Brain pericyte (primary cell): ENCODE data around the gene GNB1.

Experiments used
- DNase-seq: peaks from one replicate; pipeline ENCODE4 v3.0.0-alpha.2; 2012; ENCODE audit warnings: low read depth, low spot score

The GNB1 gene

GRCh38 chr1:1784933-1785332 lies 106.0 kb downstream of the GNB1 start:
- no peak for DNase-seq

- DNase-seq = no peak
Measured at GRCh38 chr1:1783320-1783719, 107.6 kb downstream of the GNB1 start.

DNA sequence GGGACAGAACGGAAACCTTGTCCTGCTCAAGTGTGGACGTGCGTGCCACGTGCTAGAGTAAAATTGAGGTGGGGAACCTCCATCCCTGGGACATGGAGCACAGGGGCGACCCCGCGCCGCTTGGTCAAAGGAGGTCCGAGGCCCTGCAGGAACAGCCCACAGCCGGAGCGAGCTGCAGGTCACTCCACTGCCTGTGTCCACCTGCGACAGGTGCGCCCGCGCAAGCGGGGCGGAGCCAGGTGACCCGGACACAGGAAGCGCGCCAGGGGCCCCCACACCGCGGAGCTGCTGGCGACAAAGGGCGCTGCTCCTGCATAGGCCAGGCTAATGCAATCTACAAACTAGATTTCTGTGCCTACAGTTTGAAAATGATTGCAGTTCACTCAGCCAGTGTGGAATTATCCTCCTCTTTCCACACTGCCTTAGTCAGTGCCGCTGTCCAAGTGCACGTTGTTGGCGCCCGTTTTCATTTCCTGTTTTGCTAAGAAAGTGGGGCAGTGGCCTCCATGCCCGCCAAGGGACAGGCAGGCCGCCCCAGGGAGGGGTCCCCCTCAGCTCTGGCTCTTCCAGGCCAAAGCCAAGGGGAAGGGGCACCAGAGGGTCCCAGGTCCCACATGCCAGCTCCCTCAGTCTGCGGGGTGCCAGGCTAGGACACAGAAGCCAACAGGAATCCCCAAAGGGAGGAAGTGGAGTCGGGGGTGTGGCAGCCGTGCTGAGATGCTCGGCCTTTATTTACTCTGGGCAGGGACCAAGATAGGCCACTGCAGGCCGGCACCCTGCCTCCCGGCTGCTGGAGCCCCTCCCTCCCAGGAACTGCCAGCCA lies 108.3 kb downstream of the GNB1 start:
- no peak for DNase-seq

- no peak for DNase-seq
Measured at GRCh38 chr1:1781526-1781903, 109.4 kb downstream of the GNB1 start.

GRCh38 chr1:1780598-1781525 lies 110.0 kb downstream of the GNB1 start:
- DNase-seq = no peak

DNA sequence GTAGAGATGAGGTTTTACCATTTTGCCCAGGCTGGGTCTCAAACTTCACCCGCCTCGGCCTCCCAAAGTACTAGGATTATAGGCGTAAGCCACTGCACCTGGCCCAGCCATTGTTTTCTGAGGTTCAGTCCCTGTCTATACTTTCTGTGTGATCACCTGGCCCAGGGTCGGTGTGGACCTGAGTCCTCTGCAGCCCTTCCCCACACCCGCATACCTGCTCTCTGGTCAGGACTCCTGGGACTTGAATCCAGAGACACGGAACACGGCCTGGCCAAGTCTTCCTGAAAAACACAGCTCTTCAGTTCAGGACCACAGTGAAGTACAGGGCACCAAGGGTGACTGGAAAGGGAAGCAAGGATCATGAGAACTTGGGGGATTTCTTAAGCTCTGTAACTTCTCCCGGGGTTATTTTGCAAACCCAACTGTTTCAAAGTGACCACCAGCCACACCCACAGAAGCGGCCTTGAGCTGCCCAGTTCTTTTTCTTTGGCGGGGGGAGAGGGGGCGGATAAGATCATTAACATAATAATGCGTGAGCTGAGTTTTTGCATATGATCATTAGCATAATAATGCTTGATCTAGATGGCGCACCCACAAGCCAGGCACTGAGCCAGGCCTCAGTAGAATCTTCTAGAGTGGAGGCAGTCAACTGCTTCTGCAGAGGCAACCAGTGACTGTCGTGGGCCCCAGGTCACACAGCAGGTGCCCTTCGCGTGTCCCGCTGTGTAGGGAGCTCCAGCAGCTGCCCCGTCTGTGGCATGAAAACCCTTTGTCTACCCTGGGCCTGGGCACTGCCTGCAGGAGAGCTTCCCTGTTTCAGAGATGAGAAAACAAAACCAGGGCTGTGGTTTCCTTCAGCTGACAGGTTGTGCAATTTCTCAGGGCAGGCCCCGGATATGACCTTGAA lies 110.9 kb downstream of the GNB1 start:
- no peak for DNase-seq

DNA sequence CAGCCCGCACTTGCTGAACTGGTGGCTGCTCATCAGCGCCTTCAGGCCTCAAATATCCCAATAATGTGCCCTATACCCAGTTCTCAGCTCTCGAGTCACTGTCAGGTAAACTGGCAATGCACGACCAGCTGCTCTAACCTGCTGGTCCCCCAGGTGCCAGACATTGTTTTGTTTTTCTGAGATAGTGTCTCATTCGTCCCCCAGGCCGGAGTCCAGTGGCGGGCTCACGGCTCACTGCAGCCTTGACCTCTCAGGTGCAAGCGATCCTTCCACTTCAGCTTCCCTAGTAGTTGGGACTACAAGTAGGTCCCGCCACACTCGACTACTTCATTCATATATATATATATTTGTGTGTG lies 111.6 kb downstream of the GNB1 start:
- no peak for DNase-seq

DNA sequence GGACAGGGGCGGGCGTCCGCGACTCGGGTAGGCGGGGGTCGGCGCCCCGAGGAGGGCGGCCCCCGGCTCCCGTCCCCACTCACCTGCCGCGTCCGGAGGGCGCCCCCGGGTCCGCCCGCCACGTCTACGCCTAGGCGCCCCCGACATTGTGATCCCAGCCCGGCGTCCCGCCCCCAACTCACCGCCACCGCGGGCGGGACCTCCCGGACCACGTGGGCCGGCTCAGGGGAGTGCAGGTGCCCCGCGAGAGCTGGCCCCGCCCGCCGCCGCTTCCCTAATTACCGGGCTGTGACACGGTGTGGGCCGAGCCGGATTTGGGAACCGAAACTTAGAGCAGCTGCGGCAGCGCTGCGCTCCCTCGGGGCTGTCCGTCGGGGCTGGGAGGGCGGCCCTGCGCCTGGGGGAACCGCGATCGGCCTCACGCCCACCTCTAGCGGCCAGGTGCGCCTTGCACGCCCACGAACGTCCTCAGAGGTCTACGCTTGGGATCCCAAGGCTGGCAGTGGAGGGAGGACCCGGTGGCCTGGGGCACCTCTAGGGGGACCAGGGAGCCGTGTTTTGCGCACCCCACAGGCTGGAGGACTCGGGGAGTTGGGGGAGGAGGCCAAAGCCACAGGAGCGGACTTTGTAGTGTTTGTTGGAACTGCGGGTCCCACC lies 112.1 kb downstream of the GNB1 start:
- no peak for DNase-seq

DNA sequence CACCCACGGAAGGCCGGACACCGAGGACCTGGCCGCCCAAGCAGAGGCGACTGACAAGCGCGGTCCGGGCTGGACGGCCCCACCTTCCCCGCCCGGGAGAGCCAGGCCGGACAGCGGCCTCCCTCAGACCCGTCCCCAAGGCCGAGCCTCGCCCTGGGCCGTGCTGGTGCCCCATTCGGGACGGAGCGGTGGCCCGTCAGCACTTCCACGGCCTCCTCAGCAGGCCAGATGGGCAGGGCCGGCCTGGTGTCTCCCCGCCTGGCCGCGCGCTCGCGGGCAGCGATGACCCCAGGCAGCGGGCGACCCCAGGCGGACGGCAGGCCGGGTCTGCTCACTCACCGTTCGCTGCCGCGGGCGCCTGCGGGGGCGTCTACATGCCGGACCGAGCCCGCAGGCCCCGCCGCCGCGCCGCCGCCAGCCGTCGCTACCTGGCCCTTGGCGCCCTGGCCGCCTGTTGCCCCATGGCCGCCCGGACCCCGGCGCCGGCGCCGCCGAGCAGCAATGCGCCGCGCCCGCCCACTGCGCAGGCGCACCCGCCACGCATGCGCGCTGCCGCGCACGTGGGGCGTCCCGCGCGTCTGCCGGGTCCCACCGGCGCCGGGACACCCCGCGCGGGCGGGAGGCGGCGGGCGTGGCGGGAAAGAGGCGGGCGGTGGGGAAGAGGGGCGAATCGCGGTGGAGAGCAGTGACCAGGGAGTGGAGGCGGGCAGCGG lies 112.8 kb downstream of the GNB1 start, which contains the start of gene NADK:
Gene NADK, minus strand, starts transcription at position 521 of the 713 bp plus-strand sequence. CDS start 13,064 bp downstream, outside the sequence.
- no peak for DNase-seq

GRCh38 chr1:1777583-1777899 lies 113.3 kb downstream of the GNB1 start:
- DNase-seq = no peak

DNA sequence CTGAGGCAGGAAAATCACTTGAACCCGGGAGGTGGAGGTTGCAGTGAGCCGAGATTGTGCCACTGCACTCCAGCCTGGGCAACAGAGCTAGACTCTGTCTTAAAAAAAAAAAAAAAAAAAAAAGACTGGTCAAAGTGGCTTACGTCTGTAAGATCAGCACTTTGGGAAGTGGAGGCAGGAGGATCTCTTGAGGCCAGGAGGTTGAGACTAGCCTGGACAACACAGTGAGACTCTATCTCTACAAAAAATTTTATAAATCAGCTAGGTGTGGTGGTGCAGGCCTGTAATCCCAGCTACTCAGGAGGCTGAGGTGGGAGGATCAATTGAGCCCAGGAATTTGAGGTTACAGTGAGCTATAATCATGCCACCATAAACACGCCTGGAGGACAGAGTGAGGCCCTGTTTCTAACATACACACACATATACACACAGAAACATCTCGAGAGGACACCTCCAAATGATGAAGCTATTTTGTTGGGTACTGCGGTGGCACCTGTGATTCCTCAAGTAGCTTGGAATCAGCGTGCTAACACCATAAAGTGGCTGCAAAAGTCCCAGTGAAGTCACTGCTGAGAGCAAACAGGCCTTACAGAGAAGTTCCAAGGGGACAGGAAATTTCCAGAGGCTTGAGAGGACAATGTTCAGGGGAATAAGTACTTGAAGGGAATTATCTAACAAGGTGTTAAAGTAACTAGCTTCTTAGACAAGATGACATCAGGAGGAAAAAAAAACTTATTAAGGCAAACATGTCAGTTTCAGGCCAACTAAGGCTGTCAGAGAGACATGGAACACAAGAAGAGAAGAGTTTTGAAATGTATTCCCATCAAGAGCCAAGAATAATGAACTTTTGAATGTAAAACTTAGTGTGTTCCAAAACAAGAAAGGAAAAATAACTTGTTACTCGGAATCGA lies 114.0 kb downstream of the GNB1 start:
- no peak for DNase-seq

DNA sequence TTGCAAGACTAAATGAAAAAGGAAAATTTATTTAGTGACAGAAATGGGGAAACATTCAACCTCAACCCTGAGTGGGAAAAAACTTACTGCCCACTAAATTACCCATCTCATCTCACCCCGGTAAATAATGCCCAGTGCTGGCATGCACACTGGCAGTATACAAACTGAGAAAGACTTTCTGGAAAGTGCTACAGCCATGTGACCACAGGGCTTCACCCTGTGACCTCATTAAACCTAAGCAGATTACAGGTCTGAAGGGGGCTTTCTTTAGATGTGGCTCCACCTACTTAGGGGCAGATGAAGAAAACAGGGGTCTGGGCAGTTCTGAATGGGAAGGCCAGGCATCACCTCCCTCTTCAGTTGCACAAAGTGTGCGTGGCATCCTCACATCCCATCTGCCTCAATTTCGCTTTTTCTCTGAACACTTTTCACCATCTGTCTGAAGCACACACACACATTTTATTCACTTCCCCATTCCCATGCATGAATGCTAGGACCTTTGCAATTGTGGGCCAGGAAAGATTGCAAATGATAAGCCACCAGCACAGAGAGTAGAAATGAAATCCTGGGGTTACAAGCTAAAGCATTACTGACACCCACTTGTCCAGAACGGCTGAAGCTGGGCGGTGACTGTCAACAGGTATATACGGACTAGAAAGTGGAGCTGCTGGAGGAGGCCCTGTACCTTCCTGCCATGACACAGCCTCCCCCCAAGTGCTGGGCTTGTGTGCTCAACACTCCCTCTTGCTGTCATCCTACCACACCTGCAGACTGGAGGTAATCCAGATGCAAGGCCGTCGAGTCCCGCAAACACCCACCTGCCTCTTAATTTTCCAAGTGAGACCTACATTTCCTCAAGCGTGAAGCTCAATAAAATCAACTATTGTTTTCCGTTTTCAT lies 115.3 kb downstream of the GNB1 start:
- no peak for DNase-seq

DNA sequence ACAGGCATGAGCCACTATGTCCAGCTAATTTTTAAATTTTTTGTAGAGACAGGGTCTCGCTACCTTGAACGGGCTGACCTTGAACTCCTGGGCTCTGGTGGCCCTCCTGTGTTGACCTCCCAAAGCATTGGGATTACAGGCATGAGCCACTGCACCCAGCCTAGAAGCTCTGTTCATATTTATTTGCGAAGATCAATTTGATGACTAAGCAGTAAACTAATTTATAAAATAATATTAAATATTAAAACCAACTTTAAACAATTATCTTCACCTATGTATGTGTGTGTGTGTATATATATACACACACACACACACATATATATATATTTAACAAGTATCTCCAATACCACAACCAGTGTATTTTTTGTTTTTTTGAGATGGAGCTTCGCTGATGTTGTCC lies 117.0 kb downstream of the GNB1 start:
- DNase-seq = no peak

DNA sequence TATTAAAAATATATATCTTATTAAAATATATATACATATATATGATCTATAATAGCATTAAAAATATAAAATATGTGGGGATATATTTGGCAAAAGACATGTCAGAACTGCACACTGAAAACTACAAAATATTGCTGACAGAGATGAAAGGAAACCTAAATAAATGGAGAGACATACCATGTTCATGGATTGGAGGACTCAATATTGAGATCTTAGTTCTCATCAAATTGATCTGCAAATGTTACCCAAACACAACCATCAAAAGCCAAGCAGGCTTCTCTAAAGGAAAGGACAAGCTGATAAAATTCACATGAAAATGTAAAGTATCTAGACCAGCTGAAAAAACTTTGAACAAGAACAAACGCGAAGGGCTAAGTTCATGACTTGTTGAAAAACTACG lies 119.8 kb downstream of the GNB1 start:
- DNase-seq = no peak

- DNase-seq = no peak
Measured at GRCh38 chr1:1770102-1770501, 120.8 kb downstream of the GNB1 start.

GRCh38 chr1:1768249-1768992 lies 122.5 kb downstream of the GNB1 start:
- no peak for DNase-seq

DNA sequence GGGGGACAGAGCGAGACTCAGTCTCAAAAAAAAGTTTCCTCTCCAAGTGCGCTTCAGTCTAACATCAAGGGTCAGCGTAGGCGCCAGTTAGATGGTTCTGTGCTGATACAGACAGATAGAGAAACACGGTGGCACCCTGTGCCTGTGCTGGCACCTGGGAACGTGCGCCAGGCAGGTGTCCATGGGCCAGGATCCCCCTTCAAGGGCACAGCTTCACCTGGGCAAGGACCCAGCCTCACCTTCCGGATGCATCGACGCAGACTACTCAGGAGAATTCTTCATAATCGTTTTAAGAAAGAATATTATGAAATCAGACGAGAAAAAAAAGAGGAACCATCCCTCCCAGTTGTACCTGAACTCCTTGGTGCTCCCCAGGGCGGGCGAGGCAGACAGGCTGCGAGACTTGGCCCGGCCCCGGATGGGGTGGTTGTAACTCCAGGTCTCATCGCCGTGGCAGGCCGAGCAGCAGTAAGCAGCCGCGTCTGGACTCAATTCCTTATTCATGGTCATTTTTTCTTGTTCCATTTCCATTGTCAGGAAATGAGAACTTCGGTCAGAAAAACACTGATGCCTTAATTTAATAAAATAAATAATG lies 125.9 kb downstream of the GNB1 start:
- DNase-seq = no peak
